NB4 (cell line): ENCODE results near the gene GPR155.

Source experiments
- DNase-seq: peaks from one replicate; pipeline ENCODE4 v3.0.0; 2010; ENCODE audit warnings: low read depth
- H3K4me3 ChIP-seq: one replicate; pipeline ENCODE4 v1.5.1; 2011; ENCODE audit warnings: mild to moderate bottlenecking, low read depth, low read length, moderate library complexity
- CTCF ChIP-seq: IDR thresholded peaks from one replicate; pipeline ENCODE4 v1.5.1; 2012; ENCODE audit warnings: low read depth, low read length
- MAX ChIP-seq: IDR thresholded peaks from 2 replicates; pipeline ENCODE4 v1.6.1; 2011; ENCODE audit warnings: low read depth, low read length
- MYC ChIP-seq: IDR thresholded peaks from 2 replicates; pipeline ENCODE4 v1.6.1; 2011; ENCODE audit warnings: low read depth, low read length
- POLR2A ChIP-seq: IDR thresholded peaks from 2 replicates; pipeline ENCODE4 v1.6.1; 2011; ENCODE audit warnings: mild to moderate bottlenecking; ENCODE audit not compliant: insufficient read length; ENCODE audit errors: extremely low read depth

GPR155 gene

GRCh38 chr2:174449033-174449432, 37.8 kb downstream of the GPR155 start:
- DNase-seq = no peak
- no peak overlapping the region for H3K4me3 ChIP-seq
- TF ChIP-seq MYC = no peak
- TF ChIP-seq CTCF = no peak
- TF ChIP-seq POLR2A = no peak
- no peak for TF ChIP-seq MAX

- no peak for DNase-seq
- no peak overlapping the region for H3K4me3 ChIP-seq
- TF ChIP-seq CTCF (no peak), MAX (no peak), POLR2A (no peak), MYC (no peak)
Observed at GRCh38 chr2:174446531-174446930, 40.3 kb downstream of the GPR155 start.

GRCh38 chr2:174445248-174445647, 41.6 kb downstream of the GPR155 start:
- no peak for DNase-seq
- no peak for TF ChIP-seq CTCF
- no peak for TF ChIP-seq MAX
- TF ChIP-seq MYC = no peak
- no peak for TF ChIP-seq POLR2A
- no peak overlapping the region for H3K4me3 ChIP-seq

GRCh38 chr2:174444761-174445160, 42.1 kb downstream of the GPR155 start:
- TF ChIP-seq POLR2A (no peak), MYC (no peak), CTCF (no peak), MAX (no peak)
- no peak for DNase-seq

GRCh38 chr2:174442546-174443510, 44.0 kb downstream of the GPR155 start:
- TF ChIP-seq MYC = no peak
- TF ChIP-seq MAX = no peak
- H3K4me3 ChIP-seq = no peak overlapping the region
- DNase-seq = no peak

More at GRCh38 chr2:174444761-174445160, 42.1 kb downstream of the GPR155 start:
- no peak overlapping the region for H3K4me3 ChIP-seq

- TF ChIP-seq POLR2A (no peak), MYC (no peak), CTCF (no peak), MAX (no peak)
- DNase-seq = no peak
- H3K4me3 ChIP-seq = no peak overlapping the region
Observed at GRCh38 chr2:174439950-174440349, 46.9 kb downstream of the GPR155 start.
